Posterior cingulate gyrus (tissue), 11 donors: ENCODE data around the gene NYAP1.
"Not testable (repeated sequence)": the region's sequence is repeated elsewhere in the genome, so short reads cannot be mapped to it uniquely, and the experiment has no call there.

Experiments used
- DNase-seq, 10 donors: peaks; one replicate each; pipeline versions ENCODE4 v3.0.0 to v3.0.0-alpha.2; 2020 to 2021; ENCODE audit warnings: mixed read lengths in 3 of 10
- intact Hi-C: fragments of 100-400 bp; cut with DNase I; formaldehyde crosslinking; loops from one replicate; pipeline ENCODE4 v1.15.1; 2023

The NYAP1 gene

GRCh38 chr7:100478958-100479660 lies 4.6 kb upstream of the NYAP1 start, which contains the start of gene TSC22D4:
Gene TSC22D4 (minus strand): TSS chr7:100479214. CDS start chr7:100478038, 1,176 bp downstream.
- intact Hi-C loops, result loop anchor here (1.0 to 10.0 kb wide), 2 partner anchors 10 to 196 kb away; partner anchors contain the start of gene GNB2
- peak; percentile 93 to 100 (median 96) for DNase-seq

DNA sequence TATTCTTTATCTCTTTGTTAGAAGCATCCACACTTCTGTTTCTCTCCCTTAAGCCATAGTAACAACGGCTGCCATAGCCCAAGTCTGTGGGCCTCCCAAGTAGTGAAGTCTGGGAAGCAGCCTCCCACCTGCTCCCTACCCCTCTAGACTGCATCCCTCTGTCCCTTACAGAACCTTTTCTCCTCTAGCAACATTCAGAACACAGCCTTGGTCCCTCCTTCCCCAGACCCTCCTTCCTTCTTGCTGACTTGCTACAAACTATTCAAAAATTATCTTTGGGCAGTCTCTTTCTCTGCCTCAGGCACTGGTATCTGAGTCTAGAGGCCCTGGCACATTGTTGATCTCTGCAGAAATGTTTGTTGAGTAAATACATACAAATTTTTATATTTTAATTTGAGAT lies 2.3 kb upstream of the NYAP1 start:
- intact Hi-C loops, result no loop called here
- no peak for DNase-seq

DNA sequence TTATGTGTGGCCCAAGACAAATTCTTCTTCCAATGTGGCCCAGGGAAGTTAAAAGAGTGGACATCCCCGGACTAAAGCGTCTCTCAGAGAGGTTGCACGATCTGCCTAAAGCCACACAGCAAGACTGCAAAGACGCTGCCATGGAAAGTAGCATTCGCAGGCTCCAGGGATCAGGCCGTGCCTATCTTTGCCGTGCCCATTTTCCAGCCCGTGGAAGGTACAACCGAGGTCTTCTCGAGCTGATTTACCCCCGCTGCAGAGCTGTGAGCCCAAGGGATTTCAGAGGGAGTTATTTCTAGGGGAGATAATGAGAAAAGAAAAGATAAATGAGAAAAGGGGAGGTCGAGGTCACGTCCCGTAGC lies 1.0 kb upstream of the NYAP1 start:
- DNase-seq, result no peak
- intact Hi-C loops, result no loop called here

DNA sequence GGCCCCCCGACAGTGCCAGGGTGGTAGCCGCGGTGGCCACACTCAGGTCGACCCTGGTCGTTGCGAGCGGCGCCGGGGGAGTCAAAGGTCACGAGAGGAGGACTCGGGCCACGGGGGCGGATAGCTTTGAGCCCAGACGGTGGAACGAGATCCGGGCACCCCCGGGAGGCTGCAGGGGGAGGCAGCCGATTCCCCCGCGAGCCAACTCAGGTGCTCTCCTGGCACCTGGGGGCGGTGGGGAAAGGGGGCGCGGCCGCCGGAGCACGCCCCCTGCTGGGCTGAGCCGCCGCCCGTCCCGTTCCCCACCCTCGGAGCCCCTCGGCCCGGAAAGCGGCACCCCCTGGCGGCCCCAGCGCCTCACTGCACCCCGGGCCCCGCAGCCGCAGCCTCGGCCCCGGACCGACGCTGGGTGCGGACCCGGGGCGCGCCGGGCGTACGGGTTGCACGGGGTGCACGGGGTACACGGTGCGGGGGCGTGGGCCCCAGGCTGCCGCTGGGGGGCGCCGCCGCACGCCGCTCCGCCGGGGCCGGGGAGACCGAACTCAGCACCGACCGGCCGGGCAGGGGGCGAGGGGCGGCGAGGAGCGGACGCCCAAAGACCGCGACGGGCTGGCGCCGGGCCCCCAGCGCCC lies 521 bp upstream of the NYAP1 start:
- intact Hi-C loops, result no loop called here
- DNase-seq, result peak; percentile 41 to 95 (median 68)

GRCh38 chr7:100484673-100485045 lies 932 bp downstream of the NYAP1 start:
- intact Hi-C loops, result loop anchor here (5.0 kb wide), 1 partner anchor 73 kb away; no protein-coding TSS in a partner anchor
- no peak for DNase-seq

DNA sequence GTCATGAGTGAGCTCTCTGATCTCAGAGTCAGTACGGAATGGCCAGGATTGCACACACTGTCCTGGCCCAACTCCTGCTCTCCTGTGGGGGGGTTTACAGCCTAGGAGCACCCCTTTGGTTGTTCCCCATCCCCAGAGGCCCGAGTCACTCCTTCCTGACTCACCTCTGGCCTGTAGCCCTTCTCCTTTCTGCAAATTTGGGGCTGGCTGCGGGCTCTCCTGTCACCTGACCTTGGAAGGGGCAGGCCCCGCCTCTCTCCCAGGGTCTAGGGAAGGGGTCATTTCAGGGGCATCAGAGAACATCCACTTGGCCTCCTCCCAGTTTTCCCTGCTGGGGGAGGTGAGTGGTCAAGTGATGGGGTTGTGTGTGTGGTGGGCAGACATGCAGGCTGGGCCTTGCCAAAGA lies 1.7 kb downstream of the NYAP1 start:
- intact Hi-C loops, result loop anchor here (5.0 kb wide), 1 partner anchor 72 kb away; no protein-coding TSS in a partner anchor
- DNase-seq, result no peak

- no peak for DNase-seq
- intact Hi-C loops, result loop anchor here (5.0 kb wide), 1 partner anchor 71 kb away; no protein-coding TSS in a partner anchor
Observed at GRCh38 chr7:100486111-100486636, 2.4 kb downstream of the NYAP1 start.

GRCh38 chr7:100486753-100487446 lies 3.2 kb downstream of the NYAP1 start:
- DNase-seq, result peak in 1 of 10 donors; percentile 79
- intact Hi-C loops, result loop anchor here (5.0 kb wide), 1 partner anchor 70 kb away; no protein-coding TSS in a partner anchor

DNA sequence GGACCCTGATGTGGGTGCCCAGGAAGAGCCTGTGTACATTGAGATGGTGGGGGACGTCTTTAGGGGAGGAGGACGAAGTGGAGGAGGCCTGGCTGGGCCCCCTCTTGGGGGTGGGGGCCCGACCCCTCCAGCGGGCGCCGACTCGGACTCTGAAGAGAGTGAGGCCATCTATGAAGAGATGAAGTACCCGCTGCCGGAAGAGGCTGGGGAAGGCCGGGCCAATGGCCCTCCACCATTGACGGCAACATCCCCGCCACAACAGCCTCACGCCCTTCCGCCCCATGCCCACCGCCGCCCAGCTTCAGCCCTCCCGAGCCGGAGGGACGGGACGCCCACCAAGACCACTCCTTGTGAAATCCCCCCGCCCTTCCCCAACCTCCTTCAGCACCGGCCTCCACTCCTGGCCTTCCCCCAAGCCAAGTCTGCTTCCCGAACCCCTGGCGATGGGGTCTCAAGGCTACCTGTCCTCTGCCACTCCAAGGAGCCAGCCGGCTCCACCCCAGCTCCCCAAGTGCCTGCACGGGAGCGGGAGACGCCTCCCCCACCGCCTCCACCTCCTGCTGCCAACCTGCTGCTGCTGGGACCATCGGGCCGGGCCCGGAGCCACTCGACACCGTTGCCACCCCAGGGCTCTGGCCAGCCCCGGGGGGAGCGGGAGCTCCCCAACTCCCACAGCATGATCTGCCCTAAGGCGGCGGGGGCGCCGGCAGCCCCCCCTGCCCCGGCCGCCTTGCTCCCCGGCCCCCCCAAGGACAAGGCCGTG lies 4.8 kb downstream of the NYAP1 start:
- no peak for DNase-seq
- intact Hi-C loops, result loop anchor here (5.0 kb wide), 1 partner anchor 69 kb away; no protein-coding TSS in a partner anchor

GRCh38 chr7:100489121-100489520 lies 5.4 kb downstream of the NYAP1 start:
- intact Hi-C loops, result loop anchor here (5.0 kb wide), 1 partner anchor 68 kb away; no protein-coding TSS in a partner anchor
- DNase-seq, result no peak

GRCh38 chr7:100489824-100490223 lies 6.1 kb downstream of the NYAP1 start:
- intact Hi-C loops, result loop anchor here (5.0 kb wide), 2 partner anchors 47 to 67 kb away; partner anchors contain the start of gene AGFG2
- DNase-seq, result peak; percentile 85 to 99 (median 95)

GRCh38 chr7:100490483-100491191 lies 6.9 kb downstream of the NYAP1 start:
- intact Hi-C loops, result loop anchor here (5.0 kb wide), 1 partner anchor 47 kb away; the partner anchor contains the start of gene AGFG2
- DNase-seq, result no peak

GRCh38 chr7:100491192-100491578 lies 7.5 kb downstream of the NYAP1 start:
- DNase-seq, result no peak
- intact Hi-C loops, result loop anchor here (5.0 kb wide), 1 partner anchor 46 kb away; the partner anchor contains the start of gene AGFG2

DNA sequence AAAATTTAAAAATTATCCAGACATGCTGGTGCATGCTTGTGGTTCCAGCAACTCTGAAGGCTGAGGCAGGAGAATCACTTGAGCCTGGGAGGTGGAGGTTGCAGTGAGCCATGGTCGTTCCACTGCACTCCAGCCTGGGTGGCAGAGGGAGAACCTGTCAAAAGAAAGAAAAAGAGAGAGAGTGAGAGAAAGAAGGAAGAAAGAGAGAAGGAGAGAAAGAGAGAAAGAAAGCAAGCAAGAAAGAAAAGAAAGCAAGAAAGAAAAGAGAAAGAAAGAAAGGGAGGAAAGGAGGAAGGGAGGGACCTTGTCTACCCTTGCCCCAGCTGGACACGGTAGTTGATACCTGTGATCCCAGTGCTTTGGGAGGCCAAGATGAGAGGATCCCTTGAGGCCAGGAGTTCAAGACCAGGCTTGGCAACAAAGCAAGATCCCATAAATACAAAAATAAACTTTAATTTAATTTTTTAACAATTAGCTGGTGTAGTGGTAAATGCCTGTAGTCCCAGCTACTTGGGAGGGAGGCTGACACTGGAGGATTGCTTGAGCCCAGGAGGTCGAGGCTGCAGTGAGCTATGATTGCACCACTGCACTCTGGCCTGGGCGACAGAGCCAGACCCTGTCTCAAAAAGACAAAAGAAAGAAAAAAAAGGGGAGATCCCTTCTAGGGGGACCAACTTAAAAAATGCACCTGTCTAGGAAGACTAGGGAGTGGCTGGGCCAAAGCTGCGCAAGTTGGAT lies 9.2 kb downstream of the NYAP1 start:
- no peak for DNase-seq
- intact Hi-C loops, result loop anchor here (5.0 kb wide), 1 partner anchor 44 kb away; the partner anchor contains the start of gene AGFG2

GRCh38 chr7:100493476-100494264 lies 9.9 kb downstream of the NYAP1 start:
- peak in 7 of 10 donors; percentile 28 to 90 (median 49) for DNase-seq
- intact Hi-C loops, result loop anchor here (5.0 kb wide), 1 partner anchor 44 kb away; the partner anchor contains the start of gene AGFG2

GRCh38 chr7:100496509-100496908 lies 12.8 kb downstream of the NYAP1 start:
- intact Hi-C loops, result no loop called here

GRCh38 chr7:100500743-100501142 lies 17.0 kb downstream of the NYAP1 start:
- intact Hi-C loops, DNase-seq: not testable (repeated sequence)

More at GRCh38 chr7:100496509-100496908, 12.8 kb downstream of the NYAP1 start:
- DNase-seq, result peak in 1 of 10 donors; percentile 24
